Tibial nerve (tissue), 4 donors: ENCODE data around the gene CHCHD1. TPM values are rescaled to one million over a fixed set of nuclear protein-coding genes. Genes with fewer than 3 reads are reported as not detected.

ENCODE experiments used
- DNase-seq, 2 donors: peaks; one replicate each; pipeline ENCODE4 v3.0.0-alpha.2; 2019; ENCODE audit warnings: low spot score in 2 of 2
- H3K27ac ChIP-seq, 4 donors: fragments of 200-600 bp; sonication (generic) in 3 of 4; one replicate each; pipeline ENCODE4 v1.5.1; 2017 to 2019; ENCODE audit warnings: mild to moderate bottlenecking in 1 of 4
- H3K27me3 ChIP-seq, 2 donors: fragments of 200-600 bp; sonication (generic) in 1 of 2; one replicate each; pipeline versions ENCODE4 v1.5.1 to v1.6.0; 2017 to 2019
- H3K36me3 ChIP-seq, 3 donors: fragments of 200-600 bp; sonication (generic); one replicate each; pipeline ENCODE4 v1.5.1; 2018 to 2019
- H3K4me1 ChIP-seq, 4 donors: fragments of 200-600 bp; sonication (generic) in 3 of 4; one replicate each; pipeline ENCODE4 v1.5.1; 2017 to 2019
- H3K4me3 ChIP-seq, 4 donors: fragments of 200-600 bp; sonication (generic) in 3 of 4; one replicate each; pipeline ENCODE4 v1.5.1; 2017 to 2019; ENCODE audit warnings: mild to moderate bottlenecking in 1 of 4, moderate library complexity in 1 of 4
- H3K9me3 ChIP-seq, 4 donors: fragments of 200-600 bp; sonication (generic) in 3 of 4; one replicate each; pipeline ENCODE4 v1.5.1; 2017 to 2019
- CTCF ChIP-seq, 5 experiments: fragments of 200-600 bp in 3 of 5; fragments of 450-650 bp in 2 of 5; sonication (generic) in 3 of 5; IDR thresholded peaks; one replicate each; pipeline ENCODE4 v1.5.1; 2016 to 2019; ENCODE audit warnings: antibody characterized with exemption in 5 of 5, mild to moderate bottlenecking in 3 of 5, moderate library complexity in 2 of 5
- EP300 ChIP-seq, 2 donors: sonication (generic); formaldehyde crosslinking; IDR thresholded peaks; one replicate each; pipeline ENCODE4 v1.6.1; 2017; ENCODE audit warnings: antibody characterized with exemption in 2 of 2, mild to moderate bottlenecking in 1 of 2
- POLR2A ChIP-seq, 2 donors: fragments of 450-650 bp; IDR thresholded peaks; one replicate each; pipeline ENCODE4 v1.6.1; 2017; ENCODE audit warnings: antibody characterized with exemption in 2 of 2, mild to moderate bottlenecking in 2 of 2, moderate library complexity in 2 of 2
- WGBS, 2 donors: methylation state at CpG; one replicate each; pipeline ENCODE4 v1.1.5; 2018; 5-methylcytosine and 5-hydroxymethylcytosine counted together
- total RNA-seq, 4 donors: library from RNA; depleted of rRNA; stranded (reverse); fragments of >200 nt; gene quantifications; one replicate each; pipeline ENCODE4 v1.1.0, GENCODE V29; 2016

CHCHD1 gene
- total RNA-seq, 4 donors from 2014 or later = 8.2 to 33.0 (median 16.2) TPM

- 22 to 33% methylated on average over 11 of the region's 11 CpGs for WGBS, 2 donors
- peak overlapping the region; percentile 67 to 96 (median 92) for H3K27ac ChIP-seq
Observed at GRCh38 chr10:73780966-73781365, 882 bp upstream of the CHCHD1 start.

GRCh38 chr10:73781548-73781878 is 335 bp upstream of the CHCHD1 start:
- TF ChIP-seq CTCF (IDR thresholded peaks at IDR 0.05) = no peak
- TF ChIP-seq POLR2A (IDR thresholded peaks at IDR 0.05) = no peak
- no peak for TF ChIP-seq EP300 (IDR thresholded peaks at IDR 0.05)
- Histone ChIP-seq H3K4me3 (peak overlapping the region; percentile 63 to 97 (median 80)), H3K9me3 (no peaks in the 10 kb centered on the region), H3K27ac (peak overlapping the region; percentile 67 to 96 (median 92)), H3K27me3 (no peaks in the 10 kb centered on the region), H3K36me3 (peaks cover 0 to 37% (median 1%) of the 10 kb centered on the region in 3 donors), H3K4me1 (peaks cover 0 to 52% (median 25%) of the 10 kb centered on the region in 4 donors)
- WGBS, 2 donors = 0 to 1% methylated on average over 14 of the region's 14 CpGs
- no peak for DNase-seq

More at GRCh38 chr10:73780966-73781365, 882 bp upstream of the CHCHD1 start:
- no peak for DNase-seq
- peaks cover 0 to 42% (median 6%) of the 10 kb centered on the region in 3 donors for H3K36me3 ChIP-seq
- H3K4me3 ChIP-seq = peak overlapping the region; percentile 63 to 97 (median 80)
- H3K4me1 ChIP-seq = peaks cover 0 to 55% (median 22%) of the 10 kb centered on the region in 4 donors
- TF ChIP-seq CTCF (IDR thresholded peaks at IDR 0.05) = no peak
- no peak for TF ChIP-seq EP300 (IDR thresholded peaks at IDR 0.05)
- TF ChIP-seq POLR2A (IDR thresholded peaks at IDR 0.05) = no peak
- no peaks in the 10 kb centered on the region for H3K27me3 ChIP-seq
- no peaks in the 10 kb centered on the region for H3K9me3 ChIP-seq

DNA sequence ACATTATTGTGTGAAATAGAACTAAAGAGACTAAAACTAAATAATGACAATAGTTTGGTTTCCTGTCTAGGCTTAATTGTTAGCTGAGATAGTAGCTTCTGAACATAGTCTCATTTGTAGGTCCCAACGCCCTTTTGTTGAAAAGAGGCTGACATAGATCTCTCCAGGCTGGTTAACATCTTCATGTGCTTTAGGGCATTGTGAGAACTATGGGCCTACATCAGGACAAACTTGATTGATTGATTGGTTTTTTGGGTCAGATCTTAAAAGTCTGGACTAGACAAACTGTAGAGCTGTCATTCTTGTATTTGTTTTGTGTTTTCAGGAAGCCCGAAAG is 869 bp downstream of the CHCHD1 start:
- DNase-seq = no peak
- peak overlapping the region in 3 of 4 donors; percentile 91 to 96 (median 94) for H3K27ac ChIP-seq
- 42 to 48% methylated on average over 2 of the region's 2 CpGs for WGBS, 2 donors
- H3K36me3 ChIP-seq = peaks cover 0 to 26% (median 0%) of the 10 kb centered on the region in 3 donors
- no peaks in the 10 kb centered on the region for H3K27me3 ChIP-seq
- H3K4me1 ChIP-seq = peaks cover 0 to 58% (median 37%) of the 10 kb centered on the region in 4 donors
- no peaks in the 10 kb centered on the region for H3K9me3 ChIP-seq
- H3K4me3 ChIP-seq = peak overlapping the region; percentile 63 to 97 (median 80)
- no peak for TF ChIP-seq EP300 (IDR thresholded peaks at IDR 0.05)

DNA sequence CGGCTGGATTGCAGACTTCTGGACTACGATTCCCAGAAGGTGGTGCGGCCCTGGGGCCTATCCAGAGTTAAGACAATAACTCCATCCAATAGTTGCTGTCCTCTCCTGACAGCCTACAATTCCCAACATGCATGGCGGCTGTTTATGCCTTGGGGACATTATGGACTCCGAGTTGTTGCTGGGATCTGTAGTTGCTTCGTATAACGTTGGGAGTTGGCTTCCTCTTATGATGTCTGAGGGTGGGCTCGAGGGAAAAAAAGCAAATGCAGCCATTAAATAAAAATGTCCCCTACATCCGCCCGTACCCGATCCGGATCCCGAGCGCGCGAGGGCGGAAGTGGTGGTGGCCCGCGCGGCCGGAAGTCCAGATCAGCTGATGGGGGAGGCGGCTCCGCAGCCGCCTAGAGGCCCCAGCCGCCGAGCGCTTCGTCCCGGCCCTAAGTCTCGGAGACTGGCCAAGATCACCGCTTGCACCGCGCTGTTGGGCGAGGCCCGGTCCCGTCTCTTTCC is 3.4 kb downstream of the CHCHD1 start, which contains the start of gene ZSWIM8:
Gene ZSWIM8, plus strand, starts transcription at position 396 of the 510 bp plus-strand sequence. CDS start 273 bp downstream, outside the sequence.
- TF ChIP-seq EP300 (IDR thresholded peaks at IDR 0.05) = peak; percentile 85 to 93
- peak in 1 of 2 donors; percentile 64 for TF ChIP-seq POLR2A (IDR thresholded peaks at IDR 0.05)
- TF ChIP-seq CTCF (IDR thresholded peaks at IDR 0.05) = peak in 3 of 5 experiments; percentile 15 to 45 (median 25)
- WGBS, 2 donors = 1% methylated on average over 28 to 30 of the region's 36 CpGs
- Histone ChIP-seq H3K36me3 (peaks cover 0 to 22% (median 0%) of the 10 kb centered on the region in 3 donors), H3K4me1 (peaks cover 0 to 68% (median 42%) of the 10 kb centered on the region in 4 donors), H3K27ac (peak within 1 kb of the TSS; percentile 80 to 95 (median 84)), H3K9me3 (no peaks in the 10 kb centered on the region), H3K4me3 (peak within 1 kb of the TSS; percentile 72 to 98 (median 82)), H3K27me3 (no peaks in the 10 kb centered on the region)
- DNase-seq = peak; percentile 77 to 91

DNA sequence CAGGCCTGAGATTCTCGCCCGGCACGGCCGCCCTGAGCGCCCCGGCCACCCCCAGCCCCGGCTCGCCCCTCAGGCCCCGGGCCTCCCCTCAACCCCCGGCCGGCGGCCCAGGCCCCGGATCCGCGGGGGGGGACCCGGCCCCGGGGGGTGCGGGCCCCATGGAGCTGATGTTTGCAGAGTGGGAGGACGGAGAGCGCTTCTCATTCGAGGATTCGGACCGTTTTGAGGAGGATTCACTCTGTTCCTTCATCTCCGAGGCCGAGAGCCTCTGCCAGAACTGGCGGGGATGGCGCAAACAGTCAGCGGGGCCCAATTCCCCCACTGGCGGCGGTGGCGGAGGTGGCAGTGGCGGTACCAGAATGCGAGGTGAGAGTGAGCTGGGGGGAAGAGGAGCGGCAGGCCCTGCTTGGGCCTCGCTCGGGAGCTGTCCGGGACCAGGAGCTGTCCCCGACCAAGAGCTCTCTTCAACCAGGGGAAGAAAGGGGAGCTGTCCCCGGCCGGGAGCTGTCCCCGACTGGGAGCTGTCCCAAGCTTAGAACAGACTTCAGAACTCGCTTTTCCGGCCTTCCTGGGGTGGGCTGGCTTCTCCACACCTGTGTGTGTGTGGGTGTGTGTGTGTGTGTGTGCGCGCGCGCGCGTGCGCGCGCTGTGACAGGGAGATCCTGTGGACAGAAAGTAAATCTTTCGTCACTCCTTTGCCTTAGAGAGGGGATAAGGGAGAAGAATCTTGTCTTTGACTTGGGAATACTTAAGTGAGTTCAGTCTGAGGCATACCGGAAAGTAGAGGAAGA is 4.1 kb downstream of the CHCHD1 start:
- DNase-seq = no peak
- peaks cover 0 to 61% (median 35%) of the 10 kb centered on the region in 4 donors for H3K4me1 ChIP-seq
- WGBS, 2 donors = 0% methylated on average over 18 to 34 of the region's 54 CpGs

More for the DNA sequence above, 4.1 kb downstream of the CHCHD1 start:
- TF ChIP-seq CTCF (IDR thresholded peaks at IDR 0.05) (no peak), POLR2A (IDR thresholded peaks at IDR 0.05) (no peak), EP300 (IDR thresholded peaks at IDR 0.05) (no peak)
- H3K4me3 ChIP-seq = peak overlapping the region; percentile 72 to 98 (median 82)
- peak overlapping the region; percentile 80 to 95 (median 84) for H3K27ac ChIP-seq
- H3K27me3 ChIP-seq = no peaks in the 10 kb centered on the region
- H3K36me3 ChIP-seq = peaks cover 0 to 25% (median 6%) of the 10 kb centered on the region in 3 donors
- no peaks in the 10 kb centered on the region for H3K9me3 ChIP-seq
